SU-DHL-6 (cell line): ENCODE results near the gene CYP2S1.

Source experiments
- H2AFZ ChIP-seq: fragments of 200-600 bp; sonication (generic); 2 replicates; pipeline ENCODE4 v1.6.1; 2014; ENCODE audit warnings: low read depth, mild to moderate bottlenecking, moderate library complexity, mixed read lengths, antibody characterized with exemption, low read length; ENCODE audit not compliant: severe bottlenecking
- H3F3A ChIP-seq: fragments of 200-600 bp; shearing (Covaris generic); 2 replicates; pipeline ENCODE4 v1.6.0; 2016; ENCODE audit warnings: antibody characterized with exemption, mild to moderate bottlenecking; ENCODE audit not compliant: insufficient read depth
- H3K27ac ChIP-seq: fragments of 200-600 bp; sonication (generic); 2 replicates; pipeline ENCODE4 v1.5.1; 2016; ENCODE audit warnings: low read depth, mild to moderate bottlenecking, low read length, moderate library complexity, mixed read lengths
- H3K27me3 ChIP-seq: fragments of 200-600 bp; sonication (generic), shearing (Covaris generic); 2 replicates; pipeline ENCODE4 v1.6.0; 2014; ENCODE audit warnings: mild to moderate bottlenecking, low read length
- H3K36me3 ChIP-seq: fragments of 200-600 bp; sonication (generic); 2 replicates; pipeline ENCODE4 v1.6.1; 2014; ENCODE audit warnings: mild to moderate bottlenecking, low read length, mixed read lengths
- H3K4me2 ChIP-seq: fragments of 300-600, 200-600 bp; shearing (Covaris generic), sonication (generic); 2 replicates; pipeline ENCODE4 v1.6.0; 2014; ENCODE audit warnings: low read length, low read depth, mild to moderate bottlenecking; ENCODE audit not compliant: poor library complexity, severe bottlenecking
- H3K4me3 ChIP-seq: fragments of 200-600 bp; sonication (generic); 2 replicates; pipeline ENCODE4 v1.5.1; 2014; ENCODE audit warnings: antibody characterized with exemption, low read length, mild to moderate bottlenecking, mixed read lengths; ENCODE audit not compliant: insufficient read depth, poor library complexity, severe bottlenecking
- H3K79me2 ChIP-seq: fragments of 200-600 bp; sonication (generic); 2 replicates; pipeline ENCODE4 v1.6.1; 2014; ENCODE audit warnings: mild to moderate bottlenecking, low read length, moderate library complexity; ENCODE audit not compliant: insufficient read depth
- H3K9ac ChIP-seq: fragments of 200-600 bp; sonication (generic); 2 replicates; pipeline ENCODE4 v1.7.0; 2014; ENCODE audit warnings: mild to moderate bottlenecking, low read length
- H3K9me2 ChIP-seq: fragments of 200-600 bp; sonication (generic); replicated peaks from 2 replicates; pipeline ENCODE4 v1.6.1; 2014; ENCODE audit warnings: low read length; ENCODE audit not compliant: insufficient read depth
- H3K9me3 ChIP-seq: fragments of 200-600 bp; sonication (generic); 2 replicates; pipeline ENCODE4 v1.6.1; 2014; ENCODE audit warnings: low read length, mixed read lengths; ENCODE audit not compliant: insufficient read depth
- H4K20me1 ChIP-seq: fragments of 200-600 bp; sonication (generic); 2 replicates; pipeline ENCODE4 v1.6.1; 2014; ENCODE audit warnings: low read depth, mild to moderate bottlenecking, antibody characterized with exemption, low read length, moderate library complexity, mixed read lengths
- CTCF ChIP-seq: fragments of 200-600 bp; sonication (generic); IDR thresholded peaks from one replicate; pipeline ENCODE4 v1.5.1; 2017; ENCODE audit warnings: antibody characterized with exemption, mild to moderate bottlenecking, low read length, moderate library complexity; ENCODE audit not compliant: insufficient read depth, poor library complexity, severe bottlenecking
- EZH2phosphoT487 ChIP-seq: fragments of 200-600 bp; sonication (generic), shearing (Covaris generic); conservative IDR thresholded peaks from 2 replicates; pipeline ENCODE4 v1.6.1; 2018; ENCODE audit warnings: mild to moderate bottlenecking, antibody characterized with exemption, low read length, moderate library complexity, mixed read lengths

CYP2S1 gene

GRCh38 chr19:41218249-41218614, 25.2 kb downstream of the CYP2S1 start:
- Histone ChIP-seq H3K79me2 (no peaks in the 10 kb centered on the region), H3K9me2 (no peaks in the 10 kb centered on the region), H3K36me3 (no peaks in the 10 kb centered on the region), H2AFZ (no peak overlapping the region), H3K9me3 (no peaks in the 10 kb centered on the region), H3F3A (no peaks in the 10 kb centered on the region), H3K4me2 (no peak overlapping the region), H3K9ac (no peak overlapping the region), H3K27me3 (no peaks in the 10 kb centered on the region), H3K4me3 (no peak overlapping the region), H3K27ac (no peak overlapping the region), H4K20me1 (no peaks in the 10 kb centered on the region)
- no peak for TF ChIP-seq CTCF
- no peak for TF ChIP-seq EZH2phosphoT487

- Histone ChIP-seq H2AFZ (no peak within 1 kb of the TSS), H3K27ac (no peak within 1 kb of the TSS), H3K4me3 (no peak within 1 kb of the TSS), H3F3A (no peaks in the 10 kb centered on the region), H3K9ac (no peak within 1 kb of the TSS), H3K9me2 (no peaks in the 10 kb centered on the region), H3K27me3 (no peaks in the 10 kb centered on the region), H3K36me3 (no peaks in the 10 kb centered on the region), H3K79me2 (no peaks in the 10 kb centered on the region), H4K20me1 (no peaks in the 10 kb centered on the region), H3K4me2 (no peak within 1 kb of the TSS), H3K9me3 (no peaks in the 10 kb centered on the region)
- no peak for TF ChIP-seq EZH2phosphoT487
- no peak for TF ChIP-seq CTCF
Observed at GRCh38 chr19:41218615-41219507, 25.8 kb downstream of the CYP2S1 start, which contains the start of gene AXL. Gene AXL, plus strand, starts transcription at chr19:41219223. Its CDS starts 170 bp downstream, at chr19:41219393.

- Histone ChIP-seq H3K27ac (no peak overlapping the region), H3K9me2 (no peaks in the 10 kb centered on the region), H3K79me2 (no peaks in the 10 kb centered on the region), H2AFZ (no peak overlapping the region), H3K9ac (no peak overlapping the region), H3K27me3 (no peaks in the 10 kb centered on the region), H4K20me1 (no peaks in the 10 kb centered on the region), H3K4me2 (no peak overlapping the region), H3K9me3 (no peaks in the 10 kb centered on the region), H3K4me3 (no peak overlapping the region), H3K36me3 (no peaks in the 10 kb centered on the region), H3F3A (no peaks in the 10 kb centered on the region)
- TF ChIP-seq EZH2phosphoT487 = no peak
Observed at GRCh38 chr19:41219924-41220567, 27.0 kb downstream of the CYP2S1 start.

GRCh38 chr19:41220811-41221210, 27.8 kb downstream of the CYP2S1 start:
- Histone ChIP-seq H3K9me3 (no peaks in the 10 kb centered on the region), H4K20me1 (no peaks in the 10 kb centered on the region), H2AFZ (no peak overlapping the region), H3K36me3 (no peaks in the 10 kb centered on the region), H3K79me2 (no peaks in the 10 kb centered on the region), H3K9ac (no peak overlapping the region), H3K27me3 (no peaks in the 10 kb centered on the region), H3F3A (no peaks in the 10 kb centered on the region), H3K4me3 (no peak overlapping the region), H3K27ac (no peak overlapping the region), H3K4me2 (no peak overlapping the region), H3K9me2 (no peaks in the 10 kb centered on the region)
- no peak for TF ChIP-seq EZH2phosphoT487
- TF ChIP-seq CTCF = no peak
